Tongue (tissue), 2 donors: Measurements from ENCODE around the gene H2AZ2. TPM values are rescaled to one million over a fixed set of nuclear protein-coding genes. Genes with fewer than 3 reads are reported as not detected.
"Not testable (repeated sequence)": the region's sequence is repeated elsewhere in the genome, so short reads cannot be mapped to it uniquely, and the experiment has no call there.

Experiments used
- DNase-seq: peaks from one replicate; pipeline ENCODE4 v3.0.0-alpha.2; 2015
- total RNA-seq: library from RNA; depleted of rRNA; stranded (reverse); fragments of >200 nt; gene quantifications from one replicate; pipeline ENCODE4 v1.2.3, GENCODE V29; 2014

Gene H2AZ2
- total RNA-seq, 1 donor from 2014 or later = 165 TPM

DNA sequence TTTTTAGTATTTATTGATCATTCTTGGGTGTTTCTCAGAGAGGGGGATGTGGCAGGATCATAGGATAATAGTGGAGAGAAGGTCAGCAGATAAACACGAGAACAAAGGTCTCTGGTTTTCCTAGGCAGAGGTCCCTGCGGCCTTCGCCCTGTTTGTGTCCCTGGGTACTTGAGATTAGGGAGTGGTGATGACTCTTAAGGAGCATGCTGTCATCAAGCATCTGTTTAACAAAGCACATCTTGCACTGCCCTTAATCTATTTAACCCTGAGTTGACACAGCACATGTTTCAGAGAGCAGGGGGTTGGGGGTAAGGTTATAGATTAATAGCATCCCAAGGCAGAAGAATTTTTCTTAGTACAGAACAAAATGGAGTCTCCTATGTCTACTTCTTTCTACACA, 22.4 kb upstream of the H2AZ2 start:
- DNase-seq = not testable (repeated sequence)

GRCh38 chr7:44867073-44867995, 19.4 kb upstream of the H2AZ2 start:
- peak; percentile 58 for DNase-seq

GRCh38 chr7:44861949-44862348, 14.1 kb upstream of the H2AZ2 start:
- DNase-seq = not testable (repeated sequence)

DNA sequence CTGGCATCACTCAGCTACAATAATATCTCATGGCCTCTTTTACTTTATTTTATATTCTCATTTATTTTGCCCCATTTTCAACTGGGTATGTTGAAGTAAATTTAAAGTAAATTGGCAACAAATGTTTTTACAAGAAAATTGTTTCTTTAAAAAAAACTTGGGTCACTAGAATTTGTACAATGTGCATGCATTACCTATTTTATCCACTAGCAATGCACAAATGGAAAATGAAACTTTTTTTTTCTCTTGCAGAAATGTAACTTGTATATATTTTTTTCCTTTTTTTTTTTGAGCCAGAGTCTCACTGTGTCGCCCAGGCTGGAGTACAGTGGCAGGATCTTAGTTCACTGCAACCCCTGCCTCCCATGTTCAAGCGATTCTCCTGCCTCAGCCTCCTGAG, 10.3 kb upstream of the H2AZ2 start:
- no peak for DNase-seq

GRCh38 chr7:44854644-44855364, 6.9 kb upstream of the H2AZ2 start:
- no peak for DNase-seq

GRCh38 chr7:44853391-44853790, 5.5 kb upstream of the H2AZ2 start:
- DNase-seq = no peak

- DNase-seq = no peak
These were observed 4.7 kb upstream of the H2AZ2 start for GRCh38 chr7:44852590-44852989.

DNA sequence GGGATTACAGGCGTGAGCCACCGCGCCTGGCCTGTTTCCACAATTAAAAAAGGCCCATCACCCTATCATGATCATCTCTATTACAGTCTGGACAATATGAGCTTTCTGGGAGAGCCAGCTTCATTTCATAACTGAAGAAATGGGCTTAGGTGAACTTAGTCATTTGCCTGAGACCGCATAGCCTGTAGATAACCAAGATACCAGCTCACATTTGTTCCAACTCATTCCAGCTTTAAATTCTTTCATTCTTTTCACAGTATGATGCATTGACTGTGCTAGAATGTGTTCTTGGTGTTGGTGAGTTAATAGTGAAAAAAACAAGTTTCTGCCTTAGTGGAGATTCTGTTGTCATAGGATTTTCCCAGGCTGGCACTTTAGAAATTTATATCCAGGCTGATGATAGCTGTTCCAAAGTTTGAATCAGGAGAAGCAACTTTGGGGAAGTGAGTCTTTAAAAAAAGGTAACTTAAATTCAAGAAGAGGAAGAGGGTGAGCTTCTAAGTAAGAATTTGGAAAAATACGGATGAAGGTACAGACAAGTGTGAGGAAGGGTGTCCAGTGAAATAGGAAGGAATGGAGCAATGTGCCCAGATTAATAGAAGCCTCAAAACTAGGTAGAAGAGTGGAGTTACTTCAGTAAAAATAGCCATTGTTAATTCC, 2.1 kb upstream of the H2AZ2 start:
- DNase-seq = no peak

GRCh38 chr7:44849259-44849884, 1.5 kb upstream of the H2AZ2 start:
- DNase-seq = peak; percentile 15

DNA sequence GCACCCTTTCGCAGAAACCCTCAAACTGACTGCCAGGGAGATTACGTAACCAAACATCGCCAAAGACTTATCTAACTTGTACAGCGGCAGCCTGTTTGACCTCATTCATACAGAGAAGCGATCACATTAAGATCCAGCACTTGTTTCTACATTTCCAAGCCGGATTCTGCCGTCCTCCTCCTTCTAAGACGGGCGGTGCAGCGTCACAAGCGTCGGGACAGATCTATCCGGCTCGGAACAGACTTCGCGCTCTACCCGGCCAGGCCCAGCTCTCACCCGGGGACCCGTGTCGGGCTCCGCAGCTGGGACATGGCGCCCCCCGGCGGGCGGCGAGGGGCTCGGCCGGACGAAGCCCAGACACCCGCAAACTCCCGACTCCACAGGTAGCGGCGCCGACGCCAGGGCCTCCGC, 373 bp downstream of the H2AZ2 start:
- peak; percentile 95 for DNase-seq

DNA sequence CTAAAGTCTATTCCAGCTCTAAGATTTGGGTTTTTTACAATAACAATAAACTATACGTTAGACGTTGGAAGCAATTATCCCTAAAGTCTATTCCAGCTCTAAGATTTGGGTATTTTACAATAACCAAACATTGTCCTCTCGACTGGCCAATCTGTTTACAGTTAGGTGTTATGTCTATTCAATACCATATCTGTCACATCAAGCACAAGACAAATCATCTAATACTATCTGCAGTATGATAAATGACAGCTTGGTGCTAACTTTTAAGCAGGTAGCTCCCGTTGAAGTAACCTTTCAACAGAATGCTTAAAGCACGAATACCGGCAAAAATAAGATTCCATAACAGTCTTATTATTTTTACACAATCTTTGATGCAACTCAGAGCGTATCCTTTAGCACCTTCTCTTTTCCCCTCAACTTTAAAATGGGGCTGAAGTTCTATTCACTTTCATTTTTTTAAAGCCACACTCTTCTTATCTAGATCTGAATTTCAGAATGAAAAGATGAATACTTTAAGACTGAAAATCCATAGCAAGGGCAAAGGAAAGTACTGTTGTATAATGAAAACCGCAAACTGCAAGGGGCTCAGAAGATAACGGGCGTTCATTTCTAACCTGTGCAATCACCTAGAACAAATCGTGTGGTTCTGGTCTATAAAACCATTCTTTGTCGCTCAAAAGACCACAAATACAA, 925 bp downstream of the H2AZ2 start:
- no peak for DNase-seq

DNA sequence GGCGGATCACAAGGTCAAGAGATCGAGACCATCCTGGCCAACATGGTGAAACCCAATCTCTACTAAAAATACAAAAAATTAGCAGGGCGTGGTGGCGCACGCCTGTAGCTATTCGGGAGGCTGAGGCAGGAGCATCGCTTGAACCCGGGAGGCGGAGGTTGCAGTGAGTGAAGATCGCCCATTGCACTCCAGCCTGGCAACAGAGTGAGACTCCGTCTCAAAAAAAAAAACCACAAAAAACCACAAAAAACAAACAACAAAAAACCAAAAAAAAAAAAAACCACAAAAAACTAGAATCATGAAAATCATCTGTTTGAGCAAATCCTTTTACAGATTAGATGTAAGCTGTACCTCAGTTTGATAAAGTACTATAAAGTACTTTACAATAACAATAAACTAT, 1.5 kb downstream of the H2AZ2 start:
- not testable (repeated sequence) for DNase-seq

GRCh38 chr7:44845451-44845850, 2.4 kb downstream of the H2AZ2 start:
- no peak for DNase-seq

DNA sequence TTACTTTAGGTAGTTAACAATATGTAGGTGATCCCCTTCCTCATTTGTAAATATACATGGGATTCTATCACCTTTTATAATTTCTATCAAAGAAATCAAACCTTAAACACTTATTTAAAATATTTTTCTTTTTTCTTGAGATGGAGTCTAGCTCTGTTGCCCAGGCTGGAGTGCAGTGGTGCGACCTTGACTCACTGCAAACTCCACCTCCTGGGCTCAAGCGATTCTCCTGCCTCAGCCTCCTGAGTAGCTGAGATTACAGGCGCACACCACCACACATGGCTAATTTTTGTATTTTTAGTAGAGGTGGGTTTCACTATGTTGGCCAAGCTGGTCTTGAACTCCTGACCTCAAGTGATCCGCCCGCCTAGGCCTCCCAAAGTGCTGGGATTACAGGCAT, 4.4 kb downstream of the H2AZ2 start:
- not testable (repeated sequence) for DNase-seq

DNA sequence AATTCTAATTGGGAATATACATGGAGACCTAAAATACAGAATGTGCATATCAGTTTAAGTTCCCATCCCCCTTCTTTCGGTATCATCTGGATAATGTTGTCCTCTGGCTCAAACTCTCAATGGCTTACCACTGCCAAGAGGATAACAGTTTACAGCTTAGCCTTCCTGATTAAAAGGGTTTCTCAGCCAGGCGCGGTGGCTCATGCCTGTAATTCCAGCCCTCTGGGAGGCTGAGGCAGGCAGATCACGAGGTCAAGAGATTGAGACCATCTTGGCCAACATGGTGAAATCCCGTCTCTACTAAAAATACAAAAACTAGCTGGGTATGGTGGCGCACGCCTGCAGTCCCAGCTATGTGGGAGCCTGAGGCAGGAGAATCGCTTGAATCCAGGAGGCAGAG, 5.2 kb downstream of the H2AZ2 start:
- not testable (repeated sequence) for DNase-seq

- no peak for DNase-seq
These were observed 9.1 kb downstream of the H2AZ2 start for GRCh38 chr7:44838751-44839150.

GRCh38 chr7:44827567-44827966, 20.3 kb downstream of the H2AZ2 start:
- no peak for DNase-seq

DNA sequence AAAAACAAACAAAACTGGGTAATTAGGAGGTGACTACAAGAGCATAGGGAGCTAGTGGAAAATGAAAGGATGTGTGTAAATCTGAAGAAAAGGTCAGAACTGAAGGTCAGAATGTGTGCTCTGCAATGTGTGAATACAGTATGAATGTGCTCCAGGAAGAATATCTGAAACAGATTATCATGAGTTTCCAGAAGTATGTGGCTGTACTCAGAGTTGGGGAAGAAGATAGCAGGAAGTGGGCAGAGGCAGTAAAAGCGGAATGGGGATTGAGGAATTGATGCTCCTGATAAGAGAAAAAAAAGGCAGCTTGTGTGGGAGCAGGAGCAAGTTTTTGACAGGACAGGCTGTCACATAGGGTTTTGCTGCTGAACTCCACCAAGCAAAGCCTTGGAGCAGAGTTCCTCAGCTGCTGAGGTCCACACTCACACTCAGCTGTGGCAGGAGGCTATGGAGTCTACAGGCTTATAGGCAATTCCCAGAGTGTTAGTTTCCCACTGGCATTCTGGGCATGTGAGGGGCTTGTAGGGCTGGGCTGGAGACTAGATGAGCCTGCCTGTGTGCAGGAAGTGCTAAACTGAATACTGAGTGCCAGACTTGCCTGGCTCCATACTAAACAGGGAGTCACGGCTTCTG, 22.9 kb downstream of the H2AZ2 start:
- no peak for DNase-seq

- DNase-seq = no peak
These were observed 24.6 kb downstream of the H2AZ2 start for GRCh38 chr7:44823255-44823781.

- no peak for DNase-seq
These were observed 28.6 kb downstream of the H2AZ2 start for GRCh38 chr7:44819292-44819691.

DNA sequence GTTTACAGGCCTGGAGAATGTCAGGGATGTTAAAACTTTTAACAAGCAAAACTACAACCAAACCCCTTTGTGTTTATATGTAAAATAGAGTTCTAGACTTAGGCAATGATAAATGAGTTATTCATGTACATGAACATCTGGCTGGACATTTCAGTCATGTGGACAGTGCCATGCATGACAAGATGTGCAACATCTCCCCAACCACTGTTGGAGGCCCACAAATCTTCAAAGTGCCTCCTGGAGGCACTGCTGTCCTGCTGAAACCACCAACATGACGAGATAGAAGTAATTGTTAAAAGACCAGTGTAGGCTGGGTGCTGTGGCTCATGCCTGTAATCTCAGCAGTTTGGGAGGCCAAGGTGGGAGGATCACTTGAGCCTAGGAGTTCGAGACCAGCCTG, 33.0 kb downstream of the H2AZ2 start:
- DNase-seq = no peak
